A549 (cell line): ENCODE results near the gene NUDCD3.

Experiments used
- CEBPB ChIP-seq, 2 experiments: fragments of >200 bp in 1 of 2; sonication (Bioruptor Twin) in 1 of 2; formaldehyde crosslinking in 1 of 2; IDR thresholded peaks; 2 replicates each; pipeline ENCODE4 v1.6.1; 2012 to 2016
- TF ChIP-seq, protein P1 (sequence below): fragments of 450-650 bp; IDR thresholded peaks from 2 replicates; pipeline ENCODE4 v1.6.1; 2014; ENCODE audit warnings: antibody characterized with exemption
- TF ChIP-seq, protein P2 (sequence below): fragments of >200 bp; sonication (Bioruptor Twin); formaldehyde crosslinking; IDR thresholded peaks from 3 replicates; pipeline ENCODE4 v1.5.1; 2016

DNA sequence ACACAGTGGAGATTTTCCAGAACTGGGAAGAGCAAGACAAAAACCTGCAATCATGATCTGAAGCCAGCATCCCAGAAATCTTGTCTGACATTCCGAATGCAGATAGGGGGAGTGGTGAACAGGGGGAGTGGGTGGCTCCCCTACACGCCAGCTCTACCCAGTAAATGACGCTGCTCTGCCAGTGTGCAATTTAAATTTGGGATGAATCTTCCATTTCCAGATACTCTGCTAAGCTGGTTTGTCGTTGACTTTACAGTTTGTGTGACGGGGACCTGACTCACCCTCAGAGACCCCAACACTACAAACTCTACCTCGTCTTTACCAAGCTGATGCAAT lies 96.4 kb downstream of the NUDCD3 start:
- TF ChIP-seq, protein P1, sequence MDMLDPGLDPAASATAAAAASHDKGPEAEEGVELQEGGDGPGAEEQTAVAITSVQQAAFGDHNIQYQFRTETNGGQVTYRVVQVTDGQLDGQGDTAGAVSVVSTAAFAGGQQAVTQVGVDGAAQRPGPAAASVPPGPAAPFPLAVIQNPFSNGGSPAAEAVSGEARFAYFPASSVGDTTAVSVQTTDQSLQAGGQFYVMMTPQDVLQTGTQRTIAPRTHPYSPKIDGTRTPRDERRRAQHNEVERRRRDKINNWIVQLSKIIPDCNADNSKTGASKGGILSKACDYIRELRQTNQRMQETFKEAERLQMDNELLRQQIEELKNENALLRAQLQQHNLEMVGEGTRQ, result no peak
- TF ChIP-seq, protein P2, sequence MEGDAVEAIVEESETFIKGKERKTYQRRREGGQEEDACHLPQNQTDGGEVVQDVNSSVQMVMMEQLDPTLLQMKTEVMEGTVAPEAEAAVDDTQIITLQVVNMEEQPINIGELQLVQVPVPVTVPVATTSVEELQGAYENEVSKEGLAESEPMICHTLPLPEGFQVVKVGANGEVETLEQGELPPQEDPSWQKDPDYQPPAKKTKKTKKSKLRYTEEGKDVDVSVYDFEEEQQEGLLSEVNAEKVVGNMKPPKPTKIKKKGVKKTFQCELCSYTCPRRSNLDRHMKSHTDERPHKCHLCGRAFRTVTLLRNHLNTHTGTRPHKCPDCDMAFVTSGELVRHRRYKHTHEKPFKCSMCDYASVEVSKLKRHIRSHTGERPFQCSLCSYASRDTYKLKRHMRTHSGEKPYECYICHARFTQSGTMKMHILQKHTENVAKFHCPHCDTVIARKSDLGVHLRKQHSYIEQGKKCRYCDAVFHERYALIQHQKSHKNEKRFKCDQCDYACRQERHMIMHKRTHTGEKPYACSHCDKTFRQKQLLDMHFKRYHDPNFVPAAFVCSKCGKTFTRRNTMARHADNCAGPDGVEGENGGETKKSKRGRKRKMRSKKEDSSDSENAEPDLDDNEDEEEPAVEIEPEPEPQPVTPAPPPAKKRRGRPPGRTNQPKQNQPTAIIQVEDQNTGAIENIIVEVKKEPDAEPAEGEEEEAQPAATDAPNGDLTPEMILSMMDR, result no peak
- no peak for TF ChIP-seq CEBPB (IDR thresholded peaks at IDR 0.05)
